ENCODE measurements around the gene PPP2R2D.
"Not testable (repeated sequence)": the region's sequence is repeated elsewhere in the genome, so short reads cannot be mapped to it uniquely, and the experiment has no call there.

PPP2R2D gene

DNA sequence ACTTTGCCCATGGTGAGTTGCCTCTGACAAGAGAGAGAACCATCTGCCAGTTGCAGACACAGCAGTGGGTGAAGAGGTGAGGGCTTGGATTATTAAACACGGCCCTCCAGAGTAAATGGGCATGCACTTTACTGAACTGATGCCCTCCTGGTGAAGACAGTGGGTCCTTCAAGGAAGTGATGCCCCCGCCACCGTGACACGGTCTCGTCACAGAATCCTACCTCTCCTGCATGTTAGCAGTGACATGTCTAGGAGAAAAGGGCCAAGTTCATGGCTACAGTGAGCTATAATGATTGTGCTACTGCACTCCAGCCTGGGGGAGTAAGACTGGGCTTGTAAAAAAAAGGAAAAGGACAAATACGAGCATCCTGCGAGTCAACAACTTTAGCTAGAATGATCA lies 78.5 kb downstream of the PPP2R2D start:
- no peak for DNase-seq

DNA sequence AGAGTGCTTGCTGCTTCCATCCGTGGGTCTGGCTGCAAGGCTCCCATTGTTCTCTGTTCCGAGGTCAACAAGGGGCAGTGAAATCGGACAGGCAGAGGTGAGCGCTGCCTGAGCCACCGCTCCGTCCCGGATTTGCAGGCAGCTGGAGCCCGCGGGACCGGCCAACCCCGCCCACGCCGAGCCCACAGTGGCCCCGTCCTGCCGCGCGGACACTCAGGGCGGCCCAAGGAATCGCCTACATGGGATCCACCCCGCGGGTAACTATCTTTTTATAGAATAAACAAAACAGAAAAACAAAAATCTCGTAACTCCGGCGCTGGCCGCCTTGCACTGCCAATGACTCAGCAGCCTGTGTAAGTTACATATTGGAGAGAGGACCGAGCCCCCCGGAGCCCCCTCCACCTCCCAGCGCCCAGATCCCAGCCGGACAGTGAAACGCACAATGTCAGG lies 79.0 kb downstream of the PPP2R2D start:
- DNase-seq = no peak

DNA sequence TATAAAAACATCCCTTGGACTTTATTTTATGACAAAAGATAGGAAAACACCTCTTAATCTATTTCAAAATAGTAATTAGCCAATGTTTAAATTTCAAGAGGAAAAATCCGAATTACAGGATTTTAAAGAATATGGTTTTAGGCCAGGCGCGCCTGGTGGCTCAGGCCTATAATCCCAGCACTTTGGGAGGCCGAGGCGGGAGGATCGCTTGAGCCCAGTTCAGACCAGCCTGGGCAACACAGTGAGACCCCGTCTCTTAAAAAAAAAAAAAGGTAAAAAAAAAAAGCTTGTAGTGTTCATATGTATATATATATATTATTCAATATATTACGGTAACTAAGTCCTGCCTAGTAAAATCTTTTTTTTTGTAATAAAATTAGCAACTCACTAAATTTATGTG lies 79.5 kb downstream of the PPP2R2D start:
- DNase-seq = no peak

DNA sequence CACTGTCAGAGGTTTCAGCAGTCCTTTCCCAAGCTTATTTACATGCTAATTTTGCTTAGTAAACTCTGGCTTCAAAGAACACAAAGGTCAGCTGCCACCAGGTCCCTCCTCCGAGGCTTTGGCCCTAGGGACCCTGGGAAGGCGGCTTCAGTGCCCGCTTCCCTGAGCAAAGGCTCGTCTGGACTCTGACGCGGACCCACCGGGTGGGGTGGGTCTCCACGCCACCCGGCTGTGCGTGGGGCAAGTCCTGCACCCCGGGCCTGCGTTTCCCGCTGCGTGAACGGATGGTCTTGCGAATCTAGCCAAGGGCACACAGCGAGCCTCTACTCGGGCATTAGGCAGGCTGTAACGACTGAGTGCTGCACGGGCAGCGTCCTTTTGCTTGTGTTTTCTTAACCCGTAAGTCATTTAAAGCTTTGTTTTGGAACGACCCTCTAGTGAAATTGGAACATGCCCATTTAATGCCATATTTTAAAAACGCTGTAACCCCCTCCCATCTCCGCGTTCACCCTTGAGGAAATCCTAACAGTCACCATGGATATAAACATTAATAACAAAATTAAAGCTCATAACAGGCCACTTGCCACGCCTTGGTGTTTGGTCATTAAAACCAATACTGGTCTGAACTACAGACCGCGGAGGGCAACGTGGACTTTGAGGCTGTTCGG lies 80.1 kb downstream of the PPP2R2D start:
- no peak for DNase-seq

DNA sequence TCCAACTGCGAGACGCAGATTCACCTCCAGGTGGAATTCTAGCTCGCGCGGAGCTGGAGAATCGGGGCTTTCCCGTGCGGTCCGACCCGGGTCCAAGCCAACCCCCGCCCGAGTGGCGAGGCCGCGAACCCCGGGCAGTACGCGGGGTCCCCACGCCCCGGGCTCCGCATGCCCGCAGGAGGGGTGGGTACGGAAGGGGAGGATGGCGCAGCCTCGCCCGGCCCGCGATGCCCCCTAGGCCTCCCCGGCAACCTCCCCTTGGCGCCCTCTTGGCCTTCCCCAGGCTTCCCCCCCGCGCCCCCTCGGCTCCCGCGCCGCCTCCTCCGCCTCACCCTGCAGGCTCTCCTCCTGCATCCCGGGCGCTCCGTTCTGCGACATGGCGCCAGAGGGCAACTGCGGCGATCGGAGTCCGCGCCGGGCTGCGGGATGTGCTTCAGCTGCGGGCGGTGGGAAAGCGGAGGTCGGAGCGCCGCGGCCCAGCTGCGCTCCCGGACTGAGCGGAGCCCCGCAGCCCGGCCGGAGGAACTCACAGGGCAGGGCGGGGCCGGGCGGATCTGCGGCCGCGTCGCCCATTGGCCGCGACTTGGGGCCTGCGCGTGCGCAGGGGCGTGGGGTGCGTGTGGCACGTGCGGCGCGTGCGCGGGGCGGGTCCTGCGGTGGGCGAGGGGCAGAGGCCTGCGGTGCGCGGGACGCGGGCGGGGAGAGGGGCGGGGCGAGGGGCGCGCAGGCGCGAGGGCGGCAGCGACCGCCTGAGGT lies 80.8 kb downstream of the PPP2R2D start, which contains the start of gene BNIP3:
Gene BNIP3, minus strand, starts transcription at position 495 of the 756 bp plus-strand sequence. Its CDS starts 117 bp downstream, at position 378.
- DNase-seq = peak; percentile 89 to 90

DNA sequence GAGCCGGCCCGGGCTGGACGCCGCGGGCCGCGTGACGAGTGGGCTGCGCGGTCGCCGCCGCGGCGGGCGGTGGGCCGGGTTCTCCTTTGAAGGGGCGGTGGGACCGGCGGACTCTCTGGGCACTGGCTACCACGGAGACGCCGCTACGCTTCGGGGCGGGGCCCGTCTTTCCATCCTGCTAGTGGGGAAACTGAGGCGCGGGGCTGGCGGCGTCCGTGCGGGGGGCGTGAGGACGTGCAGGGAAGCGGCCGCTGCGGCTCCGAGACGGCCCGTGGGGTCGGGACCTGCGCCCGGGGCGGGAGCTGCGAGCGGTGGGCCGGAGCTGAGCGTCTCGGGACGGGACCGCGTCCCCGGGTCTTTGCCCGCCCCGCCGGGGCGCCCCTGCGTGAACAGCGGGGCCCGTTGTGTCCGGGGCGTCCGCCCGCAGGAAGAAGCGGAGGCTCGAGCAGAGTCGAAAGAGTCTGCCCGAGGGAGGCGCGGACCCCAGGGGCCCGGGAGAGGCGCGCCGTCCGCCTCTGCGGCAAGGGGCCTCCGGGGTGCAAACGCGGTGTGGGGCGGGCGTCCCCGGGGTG lies 81.5 kb downstream of the PPP2R2D start:
- DNase-seq = no peak

DNA sequence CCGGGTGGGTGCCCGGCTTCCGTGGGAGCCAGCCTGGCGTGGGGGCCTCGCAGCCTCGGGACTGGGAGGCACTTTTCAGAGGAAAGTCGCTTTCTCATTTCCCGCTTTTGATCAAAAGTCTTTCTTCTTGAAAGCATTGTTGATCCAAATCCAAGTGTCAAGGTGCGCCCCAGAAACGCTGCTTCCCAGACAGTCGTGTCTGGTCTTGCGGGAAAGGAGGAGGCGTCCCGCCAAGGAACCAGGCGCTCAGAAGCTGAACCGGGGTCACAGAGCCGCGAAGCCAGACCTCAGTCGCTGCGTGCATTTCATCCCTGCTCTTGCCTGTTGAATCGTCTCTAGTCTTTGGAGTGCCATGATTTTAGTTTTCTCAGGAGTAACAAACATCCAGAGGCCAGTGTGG lies 82.0 kb downstream of the PPP2R2D start:
- no peak for DNase-seq

DNA sequence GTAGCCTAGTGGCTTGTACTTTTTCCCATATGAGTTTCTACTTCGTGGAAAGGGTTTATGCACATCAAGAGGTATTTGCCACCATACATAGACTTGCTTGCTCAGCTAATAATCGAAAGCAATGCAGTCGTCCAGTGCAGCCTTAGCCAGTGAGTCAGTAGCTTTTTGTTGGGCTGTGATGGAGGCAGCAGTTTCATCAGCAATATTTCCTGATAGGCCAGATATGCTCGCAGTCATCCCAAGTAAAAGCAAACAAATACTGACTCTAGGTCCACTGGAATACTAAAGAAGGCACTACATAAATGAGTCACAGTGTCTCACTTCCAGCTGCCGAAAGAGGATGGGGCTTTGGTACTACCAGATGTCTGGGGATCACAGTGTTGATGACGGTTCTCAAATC lies 83.0 kb downstream of the PPP2R2D start:
- no peak for DNase-seq

DNA sequence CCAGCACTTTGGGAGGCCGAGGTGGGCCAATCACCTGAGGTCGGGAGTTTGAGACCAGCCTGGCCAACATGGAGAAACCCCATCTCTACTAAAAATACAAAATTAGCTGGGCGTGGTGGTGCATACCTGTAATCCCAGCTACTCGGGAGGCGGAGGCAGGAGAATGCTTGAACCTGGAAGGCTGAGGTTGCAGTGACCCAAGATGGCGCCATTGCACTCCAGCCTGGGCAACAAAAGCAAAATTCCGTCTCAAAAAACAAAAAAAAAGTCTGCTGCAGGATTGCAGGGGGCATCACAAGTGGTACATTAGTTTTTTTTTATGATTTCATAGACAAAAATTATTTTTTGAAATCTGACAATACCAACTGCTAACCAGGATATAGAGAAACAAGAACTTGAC lies 86.0 kb downstream of the PPP2R2D start:
- DNase-seq = not testable (repeated sequence)

DNA sequence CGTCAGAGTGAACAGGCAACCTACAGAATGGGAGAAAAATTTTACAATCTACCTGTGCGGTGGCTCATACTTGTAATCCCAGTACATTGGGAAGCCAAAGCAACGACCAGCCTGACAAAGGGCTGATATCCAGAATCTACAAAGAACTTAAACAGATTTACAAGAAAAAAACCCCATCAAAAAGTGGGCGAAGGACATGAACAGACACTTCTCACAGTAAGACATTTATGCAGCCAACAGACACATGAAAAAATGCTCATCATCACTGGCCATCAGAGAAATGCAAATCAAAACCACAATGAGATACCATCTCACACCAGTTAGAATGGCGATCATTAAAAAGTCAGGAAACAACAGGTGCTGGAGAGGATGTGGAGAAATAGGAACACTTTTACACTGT lies 86.5 kb downstream of the PPP2R2D start:
- DNase-seq = not testable (repeated sequence)

DNA sequence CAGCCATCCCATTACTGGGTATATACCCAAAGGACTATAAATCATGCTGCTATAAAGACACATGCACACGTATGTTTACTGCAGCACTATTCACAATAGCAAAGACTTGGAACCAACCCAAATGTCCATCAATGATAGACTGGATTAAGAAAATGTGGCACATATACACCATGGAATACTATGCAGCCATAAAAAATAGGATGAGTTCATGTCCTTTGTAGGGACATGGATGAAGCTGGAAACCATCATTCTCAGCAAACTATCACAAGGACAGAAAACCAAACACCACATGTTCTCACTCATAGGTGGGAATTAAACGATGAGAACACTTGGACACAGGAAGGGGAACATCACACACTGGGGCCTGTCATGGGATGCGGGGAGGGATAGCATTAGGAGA lies 87.0 kb downstream of the PPP2R2D start:
- not testable (repeated sequence) for DNase-seq

DNA sequence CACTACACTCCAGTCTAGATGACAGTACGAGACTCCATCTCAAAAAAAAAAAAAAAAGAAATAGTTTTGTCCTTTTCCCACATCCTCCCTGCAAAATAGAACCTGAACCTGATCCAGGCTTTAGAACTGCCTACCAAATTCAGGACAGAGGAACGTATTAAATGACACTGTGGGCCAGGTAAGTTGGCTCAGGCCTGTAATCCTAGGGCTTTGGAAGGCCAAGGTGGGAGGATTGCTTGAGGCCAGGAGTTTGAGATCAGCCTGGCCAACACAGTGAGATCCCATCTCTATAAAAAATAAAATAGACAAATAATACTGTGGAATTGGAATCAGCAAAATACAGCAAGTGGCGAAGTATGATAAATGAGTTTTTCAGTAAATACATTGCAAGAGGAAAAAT lies 90.9 kb downstream of the PPP2R2D start:
- no peak for DNase-seq

DNA sequence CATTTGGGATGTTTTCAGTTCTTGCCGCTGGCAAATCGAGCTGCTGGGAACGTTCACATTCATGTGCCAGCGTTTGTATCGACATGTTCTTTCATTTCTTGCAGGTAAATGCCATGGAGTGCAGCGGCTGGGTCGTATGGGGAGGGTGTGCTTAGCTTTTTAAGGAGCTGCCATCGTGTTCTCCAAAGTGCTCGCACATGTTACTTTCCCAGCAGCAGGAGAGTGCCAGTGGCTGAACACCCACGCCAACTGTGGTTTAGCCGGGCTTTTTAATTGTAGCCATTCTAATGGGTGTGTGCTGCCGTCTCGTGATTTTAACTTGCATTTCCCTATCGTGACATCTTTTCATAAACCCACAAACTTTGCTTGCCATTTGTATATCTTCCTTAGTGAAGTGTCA lies 92.5 kb downstream of the PPP2R2D start:
- DNase-seq = no peak

DNA sequence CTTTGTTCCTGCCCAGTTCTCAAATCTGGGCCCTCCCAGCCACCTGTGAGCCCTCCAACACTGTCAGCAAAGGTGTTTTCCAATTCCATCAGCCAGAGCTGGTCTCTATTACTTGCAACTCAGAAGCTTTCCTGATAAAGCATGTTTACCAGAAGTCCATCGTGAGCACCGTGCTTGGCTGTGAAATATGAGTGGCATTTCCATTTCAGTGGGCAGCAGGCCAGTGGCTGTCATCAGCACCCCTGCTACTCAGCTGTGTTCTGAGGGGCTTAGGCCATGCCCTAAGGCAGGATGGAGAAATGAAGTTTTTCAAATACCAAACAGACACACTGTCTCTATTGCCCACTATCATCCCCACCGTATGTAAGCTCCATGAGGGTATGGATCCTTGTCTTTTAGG lies 93.6 kb downstream of the PPP2R2D start:
- DNase-seq = no peak

DNA sequence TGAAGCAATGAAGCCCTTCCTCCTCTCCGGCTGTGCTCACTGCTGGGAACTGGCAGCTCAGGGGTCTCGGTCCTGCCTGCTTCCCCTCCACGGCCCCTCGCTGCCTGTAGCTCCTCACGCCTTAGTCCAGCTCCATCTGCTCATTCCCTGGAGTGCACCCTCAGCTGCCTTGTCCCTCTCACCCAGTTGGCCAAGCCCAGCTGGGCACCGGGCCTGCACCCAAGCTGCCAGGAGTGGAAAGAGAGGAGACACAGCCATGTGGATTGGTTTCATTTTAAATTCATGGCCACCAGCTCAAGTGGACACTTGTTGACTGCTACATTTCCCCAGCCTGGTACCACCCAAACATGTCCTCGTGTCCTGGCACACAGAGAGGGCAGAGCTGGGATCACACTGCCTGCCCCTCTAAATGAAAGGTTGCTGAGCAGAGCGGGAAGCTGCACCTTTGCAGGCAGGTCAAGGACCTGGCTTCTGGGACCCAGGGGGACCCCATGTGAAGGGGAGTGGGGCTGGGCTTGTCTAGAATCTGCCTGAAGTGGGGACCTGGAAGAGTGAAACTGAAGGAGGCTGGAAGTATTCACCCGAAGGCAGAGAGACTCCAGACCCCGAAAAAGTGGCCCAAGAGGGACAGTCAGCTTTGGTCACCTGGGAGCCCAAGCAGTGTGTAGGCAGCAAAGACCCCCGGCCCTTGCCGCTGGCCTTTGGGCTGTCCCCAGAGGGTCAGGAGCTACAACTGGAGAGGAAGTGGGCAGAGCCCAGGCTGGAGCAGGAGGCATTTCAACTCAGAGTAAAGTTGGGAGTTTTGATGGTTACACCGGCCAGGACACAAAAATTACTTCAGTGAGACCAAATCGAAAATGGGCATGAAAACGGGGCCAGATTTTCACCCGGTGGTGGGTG lies 95.9 kb downstream of the PPP2R2D start:
- no peak for DNase-seq

DNA sequence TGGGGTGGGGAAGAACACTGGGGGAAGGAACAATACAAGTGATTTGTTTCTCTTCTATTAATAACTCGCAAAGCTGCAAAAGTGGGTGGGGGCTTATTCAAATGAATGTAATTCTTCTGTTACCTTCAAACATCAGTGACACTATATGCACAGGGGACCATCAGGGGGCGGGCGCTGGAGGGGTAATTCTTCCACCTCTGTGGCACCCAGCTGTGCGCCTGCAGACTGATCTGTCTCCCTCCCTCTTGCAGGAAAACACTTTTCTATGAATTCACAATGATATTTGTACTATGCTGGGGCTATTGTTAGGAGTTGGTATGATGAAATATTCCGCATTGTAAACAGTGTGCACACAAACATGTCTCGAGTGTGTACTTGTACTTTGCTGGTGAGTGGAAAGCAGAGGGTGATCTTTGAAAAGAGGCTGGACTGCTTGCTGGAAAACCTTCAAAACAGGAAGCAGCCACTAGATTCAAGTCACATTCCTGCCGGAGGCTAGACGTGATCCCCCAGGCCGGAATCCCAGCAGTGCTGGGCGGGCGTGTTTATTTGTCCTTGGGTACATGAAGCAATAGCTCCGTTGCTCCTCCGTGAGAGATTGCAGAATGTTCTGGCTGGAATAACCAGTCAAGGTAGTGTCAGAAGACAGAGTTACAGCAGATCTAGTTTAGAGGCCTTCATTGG lies 96.7 kb downstream of the PPP2R2D start:
- DNase-seq = no peak

DNA sequence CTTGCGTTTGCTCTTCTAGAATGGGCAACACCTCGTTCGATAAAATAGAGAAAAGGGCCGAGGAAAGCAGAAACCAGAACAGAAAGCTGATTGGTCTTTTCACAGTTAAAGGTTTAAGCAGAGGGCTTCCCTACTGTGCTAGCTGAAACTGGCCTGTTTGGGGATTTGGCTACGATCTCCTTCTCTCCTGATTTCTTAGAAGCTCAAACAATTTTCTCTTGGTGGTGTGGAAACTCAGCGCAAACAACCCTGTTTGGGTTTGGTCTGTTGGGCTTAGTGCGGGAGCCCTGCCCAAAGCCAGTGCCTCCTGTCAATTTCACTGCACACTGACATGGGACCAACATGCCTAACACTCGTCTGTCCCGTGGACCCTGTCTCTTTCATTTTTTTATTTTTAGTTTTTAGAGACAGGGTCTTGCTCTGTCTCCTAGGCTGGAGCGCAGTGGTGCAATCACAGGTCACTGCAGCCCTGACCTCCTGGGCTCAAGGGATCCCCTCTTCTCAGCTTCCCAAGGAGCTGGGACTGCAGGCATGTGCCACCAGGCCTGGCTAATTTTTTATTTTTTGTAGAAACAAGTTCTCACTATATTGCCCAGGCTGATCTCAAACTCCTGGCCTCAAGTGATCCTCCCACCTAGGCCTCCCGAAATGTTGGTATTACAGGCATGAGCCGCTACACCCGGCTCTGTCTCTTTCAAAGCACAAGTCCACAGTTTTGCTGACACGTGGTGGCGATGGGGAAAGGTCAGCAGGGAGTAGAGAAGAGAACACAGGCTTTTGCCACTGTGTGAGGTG lies 97.4 kb downstream of the PPP2R2D start:
- DNase-seq = no peak

DNA sequence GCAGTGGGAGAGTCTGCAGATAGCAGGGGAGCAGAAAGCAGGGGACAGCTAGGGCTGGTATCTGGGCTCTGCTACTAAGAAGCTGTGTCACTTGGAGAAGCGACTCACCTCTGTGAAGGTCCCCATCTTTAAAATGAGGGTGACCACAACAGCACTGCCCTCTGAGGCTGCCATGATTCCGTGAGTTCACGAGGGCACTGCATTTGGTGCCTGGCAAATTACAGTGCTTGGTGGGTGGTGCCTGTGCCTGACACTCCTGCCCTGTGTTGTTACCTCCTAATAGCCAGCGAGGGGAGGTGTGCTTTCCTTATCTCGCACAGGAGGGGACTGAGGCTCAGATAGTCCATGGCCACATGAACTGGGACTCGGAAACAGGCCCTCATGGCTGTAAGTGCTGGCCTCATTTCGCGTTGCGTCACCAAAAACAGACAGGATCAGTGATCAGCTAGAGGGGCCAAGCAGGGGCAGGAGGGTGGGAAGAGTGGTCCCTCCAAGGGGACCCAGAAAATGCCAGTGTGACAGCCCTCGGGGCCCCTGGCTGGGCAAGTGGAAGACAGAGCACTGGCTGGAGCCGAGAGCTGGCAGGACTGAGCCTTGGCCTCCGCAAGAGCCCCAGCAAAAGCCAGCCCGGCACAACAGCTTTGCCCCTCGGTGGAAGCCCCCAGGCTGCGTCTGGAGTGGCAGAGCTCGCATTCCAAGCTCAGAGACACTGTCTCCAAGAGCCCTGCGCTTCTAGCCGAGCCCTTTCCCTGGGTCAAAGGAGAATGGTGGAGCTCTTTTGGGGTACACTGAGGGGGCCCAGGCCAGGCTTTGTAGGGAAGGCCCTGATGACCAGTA lies 98.3 kb downstream of the PPP2R2D start:
- DNase-seq = no peak

DNA sequence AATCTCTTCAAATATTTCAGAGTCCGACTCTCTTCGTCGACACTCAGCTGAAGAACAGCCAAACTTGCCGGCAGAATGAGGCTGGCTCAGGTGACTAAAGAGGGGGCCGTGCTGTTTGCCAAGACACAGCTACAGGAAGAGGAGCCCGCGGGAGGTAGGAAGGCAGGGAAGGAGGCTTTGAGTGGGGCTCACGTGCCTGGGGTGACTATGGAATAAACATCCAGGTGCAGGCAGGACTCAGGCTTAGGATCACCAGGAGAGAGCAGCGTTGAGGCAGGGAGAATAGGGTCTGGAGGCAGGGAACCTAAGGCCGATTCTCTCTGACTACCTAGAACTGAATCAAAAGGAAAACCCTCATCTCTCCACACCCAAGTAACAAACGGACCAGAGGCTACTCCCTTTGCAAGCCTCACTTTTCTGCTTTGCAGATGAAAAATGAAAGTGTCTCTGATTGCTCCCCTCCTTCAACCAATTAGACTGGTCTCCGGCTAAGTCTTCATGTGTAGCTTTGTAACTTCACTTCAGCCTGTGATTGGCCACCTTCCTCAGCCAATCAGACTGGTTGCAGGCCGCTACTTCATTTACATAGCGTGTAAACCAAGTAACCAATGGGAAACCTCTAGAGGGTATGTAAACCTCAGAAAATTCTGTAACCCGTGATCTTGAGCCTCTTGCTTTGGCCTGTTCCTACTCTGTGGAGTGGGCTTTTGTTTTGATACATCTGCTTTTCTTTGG lies 100.6 kb downstream of the PPP2R2D start:
- no peak for DNase-seq

DNA sequence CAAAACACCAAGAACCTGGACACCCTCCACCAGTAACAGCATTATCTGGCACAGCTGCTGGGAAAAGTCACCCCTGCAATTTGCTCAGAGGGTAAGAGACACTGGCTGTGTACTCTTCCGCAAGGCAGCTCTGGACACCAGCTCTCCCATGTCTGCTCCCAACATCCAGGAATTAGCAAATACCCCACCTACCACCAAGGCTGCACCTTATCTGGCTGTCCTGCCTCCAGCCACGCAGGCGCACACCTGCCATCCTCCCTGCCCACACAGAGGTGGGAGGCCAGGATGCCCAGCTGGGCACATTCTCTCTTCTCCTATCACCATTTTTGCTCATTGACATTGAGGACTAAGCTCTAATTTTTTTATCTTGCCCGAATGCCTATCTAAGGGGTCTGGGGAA lies 101.2 kb downstream of the PPP2R2D start:
- no peak for DNase-seq
